ENCODE measurements around the gene NFKBIZ.

The NFKBIZ gene

GRCh38 chr3:101848754-101849713, at the start of gene NFKBIZ:
TSS of gene NFKBIZ (plus strand) at chr3:101849514. CDS start at chr3:101849629, 115 bp downstream.
- DNase-seq, result peak; percentile 92

GRCh38 chr3:101801174-101801573, 48.1 kb upstream of the NFKBIZ start:
- DNase-seq, result no peak

GRCh38 chr3:101802179-101802578, 47.1 kb upstream of the NFKBIZ start:
- no peak for DNase-seq

- peak; percentile 67 for DNase-seq
These were observed 46.0 kb upstream of the NFKBIZ start for GRCh38 chr3:101803173-101803782.

GRCh38 chr3:101803939-101804338, 45.4 kb upstream of the NFKBIZ start:
- DNase-seq, result no peak

- no peak for DNase-seq
These were observed 42.8 kb upstream of the NFKBIZ start for GRCh38 chr3:101806491-101806890.

- DNase-seq, result no peak
These were observed 41.4 kb upstream of the NFKBIZ start for GRCh38 chr3:101807888-101808287.

- DNase-seq, result peak; percentile 49
These were observed 39.9 kb upstream of the NFKBIZ start for GRCh38 chr3:101809178-101810021.

- DNase-seq, result no peak
These were observed 39.3 kb upstream of the NFKBIZ start for GRCh38 chr3:101810022-101810418.

- DNase-seq, result no peak
These were observed 37.4 kb upstream of the NFKBIZ start for GRCh38 chr3:101811875-101812274.

- no peak for DNase-seq
These were observed 36.4 kb upstream of the NFKBIZ start for GRCh38 chr3:101812895-101813294.

GRCh38 chr3:101813817-101814440, 35.4 kb upstream of the NFKBIZ start:
- no peak for DNase-seq

- DNase-seq, result no peak
These were observed 34.5 kb upstream of the NFKBIZ start for GRCh38 chr3:101814835-101815234.

GRCh38 chr3:101816215-101817149, 32.8 kb upstream of the NFKBIZ start:
- no peak for DNase-seq

- DNase-seq, result no peak
These were observed 31.3 kb upstream of the NFKBIZ start for GRCh38 chr3:101817992-101818391.

GRCh38 chr3:101819649-101820206, 29.6 kb upstream of the NFKBIZ start:
- DNase-seq, result no peak

GRCh38 chr3:101821503-101821902, 27.8 kb upstream of the NFKBIZ start:
- DNase-seq, result no peak

- DNase-seq, result no peak
These were observed 25.8 kb upstream of the NFKBIZ start for GRCh38 chr3:101823525-101823924.

GRCh38 chr3:101824702-101825101, 24.6 kb upstream of the NFKBIZ start:
- DNase-seq, result no peak

GRCh38 chr3:101825904-101826445, 23.3 kb upstream of the NFKBIZ start:
- DNase-seq, result no peak

Data from stimulated activated CD4-positive, alpha-beta T cell treated with anti-CD3 and anti-CD28 coated beads, Interleukin-4, amount 100 ng/mL, for 24 hours (primary cell).